Hippocampal formation (tissue), 2 donors: ENCODE data around the gene CFAP46.
"Not testable (repeated sequence)": the region's sequence is repeated elsewhere in the genome, so short reads cannot be mapped to it uniquely, and the experiment has no call there.

Source experiments
- DNase-seq, 2 donors: peaks; one replicate each; lab custom pipeline; 2025; lab: John Stamatoyannopoulos, UW

The CFAP46 gene

DNA sequence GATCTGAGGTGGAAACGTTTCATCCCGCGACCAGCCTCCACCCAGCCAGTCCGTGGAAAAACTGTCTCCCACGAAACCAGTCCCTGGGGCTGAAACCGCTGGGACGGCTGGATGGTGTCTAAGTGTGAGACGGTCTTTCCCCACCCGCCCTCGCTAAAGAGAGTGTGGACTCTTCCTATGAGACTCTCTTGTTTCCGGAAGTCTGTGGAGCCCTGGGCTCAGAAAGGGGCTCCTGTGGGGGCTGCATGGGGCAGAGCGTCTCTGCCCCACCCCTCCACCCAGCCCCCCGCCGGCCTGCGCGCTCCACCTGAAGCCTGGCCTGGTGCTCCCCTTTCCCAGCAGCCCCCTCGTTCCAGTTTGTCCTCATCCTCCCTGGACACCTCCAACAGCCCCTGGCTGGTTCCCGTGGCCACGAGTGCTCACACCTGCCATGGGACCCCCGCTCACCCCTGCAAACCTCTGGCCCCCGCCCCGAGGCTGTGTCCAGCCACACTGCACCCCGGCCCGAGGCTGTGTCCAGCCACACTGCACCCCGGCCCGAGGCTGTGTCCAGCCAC lies 28.7 kb downstream of the CFAP46 start:
- no peak for DNase-seq

DNA sequence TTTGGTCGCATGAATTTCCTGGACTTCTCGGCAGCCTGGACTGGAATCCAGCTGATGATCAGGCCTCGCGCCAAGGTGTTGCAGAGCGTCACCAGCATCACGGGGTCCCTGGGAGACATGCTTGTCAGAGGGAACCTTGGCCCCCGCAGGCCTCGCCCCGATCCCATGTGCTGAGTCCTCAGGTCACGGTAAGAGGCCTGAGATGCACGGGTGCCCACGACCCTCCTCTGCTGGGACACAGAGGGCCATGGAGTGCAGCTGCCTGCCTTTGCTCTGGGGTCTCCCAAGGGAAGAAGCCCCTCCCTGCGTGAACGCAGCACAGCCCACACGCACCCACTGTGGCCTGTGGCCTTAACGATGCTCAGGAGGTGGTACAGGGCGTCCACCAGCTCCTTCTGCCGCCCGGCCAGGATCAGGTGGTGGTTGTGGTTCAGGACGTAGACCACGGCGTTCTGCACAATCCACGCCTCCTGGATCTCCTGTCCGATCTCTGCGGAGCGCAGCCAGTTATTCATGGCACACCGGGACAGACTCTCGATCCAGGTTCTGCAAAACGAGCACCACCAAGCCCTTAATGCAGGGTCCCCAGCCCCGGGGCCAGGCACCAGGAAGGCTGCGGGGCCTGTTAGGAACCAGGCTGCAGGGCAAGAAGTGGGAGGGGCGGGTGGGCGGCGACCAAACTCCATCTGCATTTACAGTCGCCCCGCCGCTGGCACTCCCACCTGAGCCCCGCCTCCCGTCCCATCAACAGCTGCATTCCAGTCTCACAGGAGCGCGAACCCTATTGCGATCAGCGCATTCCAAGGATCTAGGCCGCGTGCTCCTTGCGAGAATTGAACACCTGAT lies 29.4 kb downstream of the CFAP46 start:
- DNase-seq: no peak

DNA sequence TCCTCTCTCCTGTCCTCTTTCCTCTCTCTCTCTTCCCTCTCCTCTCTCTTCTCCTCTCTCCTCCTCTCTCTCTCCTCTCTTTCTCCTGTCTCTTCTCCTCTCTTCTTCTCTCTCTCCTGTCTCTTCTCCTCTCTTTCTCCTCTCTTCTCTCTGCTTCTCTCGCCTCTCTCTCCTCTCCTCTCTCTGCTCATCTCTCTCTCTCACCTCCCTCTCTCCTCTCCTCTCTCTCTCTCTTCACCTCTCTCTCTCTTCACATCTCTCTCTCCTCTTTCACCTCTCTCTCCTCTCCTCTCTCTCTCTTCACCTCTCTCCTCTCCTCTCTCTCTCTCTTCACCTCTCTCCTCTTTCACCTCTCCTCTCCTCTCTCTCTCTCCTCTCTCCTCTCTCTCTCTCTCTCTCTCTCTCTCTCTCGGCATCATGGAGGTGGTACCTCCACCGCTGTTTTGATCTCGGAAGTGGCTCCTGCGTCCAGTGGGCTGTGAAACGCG lies 30.1 kb downstream of the CFAP46 start:
- DNase-seq: no peak

DNA sequence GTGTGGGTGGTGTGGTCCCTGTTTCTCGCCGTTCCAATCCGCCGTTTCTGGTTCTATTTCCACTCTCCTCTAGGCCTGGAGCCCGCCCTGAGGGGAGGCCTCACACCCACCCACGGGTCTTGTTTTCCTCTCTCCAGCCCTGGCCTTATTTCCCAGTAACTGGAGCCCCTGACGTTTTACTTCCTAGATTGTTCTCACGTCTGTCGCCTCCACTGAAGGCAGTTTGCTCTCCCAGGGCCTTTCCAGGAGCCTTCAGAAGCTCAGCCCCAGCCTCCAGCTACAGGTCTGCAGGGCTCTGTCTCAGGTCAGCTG lies 30.6 kb downstream of the CFAP46 start:
- no peak for DNase-seq

DNA sequence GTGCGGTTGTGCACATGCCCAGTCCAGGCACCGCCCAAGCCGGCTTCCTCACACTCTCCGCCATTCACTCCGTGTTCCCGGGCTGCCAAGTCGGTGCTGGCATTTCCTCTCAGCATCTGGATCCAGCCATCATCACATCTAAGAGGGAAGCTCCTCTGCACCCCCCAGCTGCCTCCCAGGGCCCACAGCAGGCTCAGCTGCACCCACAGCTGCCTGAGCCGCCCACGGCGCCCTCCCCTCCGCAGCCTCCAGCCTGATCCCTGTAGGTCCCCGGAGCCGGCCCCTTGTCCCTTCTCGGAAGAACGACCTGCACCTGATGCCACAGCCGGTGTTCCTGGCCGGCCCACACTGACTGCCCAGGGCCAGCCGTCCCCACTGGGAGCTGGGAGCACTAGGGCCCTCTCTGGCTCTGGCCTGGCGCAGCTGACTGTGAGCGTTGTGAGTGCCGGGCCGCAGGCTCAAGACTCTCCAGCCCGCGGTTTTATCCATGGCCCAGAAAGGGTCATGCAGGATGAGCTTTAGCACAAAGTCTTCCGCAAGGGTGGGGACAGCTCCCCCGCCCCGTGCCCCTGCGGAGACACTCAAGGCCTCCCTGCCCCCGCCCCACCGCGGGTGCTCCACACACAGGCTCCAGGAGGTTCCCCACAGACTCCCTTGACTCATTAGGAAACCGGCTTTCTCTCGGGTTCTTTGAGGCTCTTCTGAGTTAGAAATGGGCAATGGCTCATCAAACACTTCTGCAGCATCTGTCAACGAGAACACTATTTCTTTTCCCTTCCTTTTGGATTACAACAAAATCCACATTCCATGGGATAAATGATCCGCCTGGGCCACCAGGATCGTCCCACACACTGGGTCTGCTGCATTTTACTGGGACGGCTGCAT lies 31.2 kb downstream of the CFAP46 start:
- no peak for DNase-seq

DNA sequence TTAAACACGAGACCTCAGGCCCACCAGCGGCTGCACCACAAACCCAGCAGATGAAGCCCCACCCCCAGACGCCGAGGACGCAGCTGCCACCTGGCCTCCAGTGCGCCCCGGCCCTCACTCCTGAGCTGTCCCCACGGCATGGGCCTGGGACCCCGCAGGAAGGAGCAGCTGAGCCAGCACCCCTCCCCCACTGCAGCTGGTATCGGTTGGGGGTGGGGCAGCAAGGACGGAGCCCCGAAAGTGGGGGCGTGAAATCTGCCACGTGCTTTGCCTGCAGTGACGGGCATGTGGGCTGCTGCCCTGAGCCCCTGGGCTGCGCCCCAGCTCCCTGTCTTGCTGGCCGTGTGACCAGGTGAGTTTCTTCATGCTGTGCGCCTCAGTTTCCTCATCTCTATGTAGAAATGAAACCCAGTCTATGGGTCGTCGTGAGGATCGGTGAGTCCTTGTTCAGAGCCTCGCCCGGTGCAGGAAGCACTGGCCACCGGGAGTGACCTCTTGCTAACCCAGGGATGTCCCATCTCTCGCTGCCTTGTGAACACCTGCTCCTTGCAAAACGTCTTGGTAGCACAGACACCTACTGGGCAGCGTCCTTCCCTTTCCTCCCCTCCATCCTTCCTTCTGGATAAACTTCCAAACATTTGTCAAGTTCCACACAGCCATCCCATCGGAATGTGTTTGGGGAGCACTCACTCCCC lies 32.0 kb downstream of the CFAP46 start:
- no peak for DNase-seq

DNA sequence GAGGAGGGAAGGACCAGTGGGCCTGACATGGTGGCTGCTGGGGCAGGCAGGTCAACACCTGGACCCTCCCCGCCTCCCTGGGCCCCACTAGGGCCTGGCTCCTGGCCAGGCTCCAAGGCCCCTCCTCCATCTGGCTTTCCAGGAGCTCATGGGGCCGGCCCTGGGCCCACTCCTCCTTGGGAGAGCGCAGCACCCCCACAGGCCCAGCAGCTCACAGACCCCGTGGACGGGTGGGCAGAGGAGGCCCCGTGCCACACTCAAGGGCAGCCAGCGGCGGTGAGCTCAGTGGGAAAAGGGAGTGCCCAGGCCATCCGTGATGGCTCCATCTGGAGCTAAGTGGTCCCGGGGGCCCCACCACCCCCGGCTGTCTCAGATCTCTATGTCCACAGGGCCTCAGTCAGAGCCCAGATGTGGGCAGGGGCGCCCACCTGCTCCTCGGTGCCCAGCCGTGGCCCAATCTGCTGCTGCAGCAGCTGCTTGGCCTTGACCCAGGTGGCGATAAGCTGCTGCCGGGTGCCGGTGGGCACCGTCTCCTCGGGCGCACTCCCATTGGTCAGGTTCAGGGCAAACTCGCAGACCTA lies 32.8 kb downstream of the CFAP46 start:
- no peak for DNase-seq

DNA sequence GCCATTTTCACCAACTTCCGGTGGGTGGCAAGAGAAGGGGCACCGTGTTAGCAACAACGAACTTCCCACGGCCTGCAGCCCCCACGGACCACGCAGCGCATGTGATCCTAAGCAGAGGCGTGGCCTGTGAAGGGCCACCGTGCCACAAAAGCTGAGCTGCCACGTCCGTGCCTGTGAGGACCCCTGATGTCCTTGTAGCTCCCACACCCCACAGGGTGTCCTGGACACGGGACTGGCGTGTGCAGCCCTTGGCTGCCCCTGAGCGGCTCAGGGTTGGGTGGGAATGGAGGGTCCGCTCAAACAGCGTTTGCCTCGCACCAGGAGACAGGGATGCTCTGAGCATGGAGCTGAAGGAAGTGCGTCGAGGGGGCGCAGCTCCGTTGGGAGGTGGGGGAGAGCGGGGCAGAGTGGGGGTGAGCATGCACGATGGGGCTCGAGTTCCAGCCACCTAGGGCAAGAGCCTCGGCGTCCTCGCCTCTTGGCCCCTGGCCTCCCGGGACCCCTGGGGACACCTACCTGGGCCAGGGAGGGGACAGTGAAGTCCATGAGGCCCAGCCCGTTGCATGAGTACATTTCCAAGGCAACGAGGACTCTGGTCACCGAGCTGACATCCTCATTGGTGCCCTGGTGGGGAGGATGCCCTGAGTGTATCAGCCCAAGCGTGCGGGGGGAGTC lies 33.6 kb downstream of the CFAP46 start:
- no peak for DNase-seq

DNA sequence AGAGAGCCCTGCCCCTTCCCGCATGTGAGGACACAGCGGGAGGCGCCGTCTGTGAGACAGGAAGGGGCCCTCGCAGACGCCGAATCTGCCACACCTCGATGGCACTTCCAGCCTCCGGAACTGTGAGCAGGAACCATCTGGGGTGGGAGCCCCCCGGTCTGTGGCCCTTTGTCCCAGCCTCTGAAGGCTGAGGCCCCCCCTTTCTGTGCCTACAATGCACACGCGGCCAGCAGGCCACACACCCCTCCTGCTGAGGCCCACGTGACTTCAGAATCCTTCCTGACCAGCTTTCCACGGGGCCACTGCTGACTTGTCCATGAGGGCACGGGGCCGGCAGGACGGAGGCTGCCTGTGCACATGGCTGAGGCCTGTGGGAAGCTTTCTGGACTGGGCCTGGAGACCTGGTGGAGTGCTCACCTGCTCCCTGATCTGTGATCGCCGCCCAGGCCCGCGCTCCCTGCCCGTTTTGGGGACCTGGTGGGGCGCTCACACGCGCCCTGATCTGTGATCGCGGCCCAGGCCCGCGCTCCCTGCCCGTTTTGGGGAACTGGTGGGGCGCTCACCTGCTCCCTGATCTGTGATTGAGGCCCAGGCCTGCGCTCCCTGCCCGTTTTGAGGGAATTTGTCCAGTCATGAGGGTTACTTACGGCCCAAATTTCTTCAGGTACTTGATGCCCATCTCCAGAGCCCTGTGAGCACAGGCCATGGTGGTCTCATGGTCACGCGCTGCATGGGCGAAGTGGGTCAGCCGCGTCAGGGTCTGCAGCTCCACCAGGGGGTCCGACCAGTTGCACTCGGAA lies 34.3 kb downstream of the CFAP46 start:
- no peak for DNase-seq

DNA sequence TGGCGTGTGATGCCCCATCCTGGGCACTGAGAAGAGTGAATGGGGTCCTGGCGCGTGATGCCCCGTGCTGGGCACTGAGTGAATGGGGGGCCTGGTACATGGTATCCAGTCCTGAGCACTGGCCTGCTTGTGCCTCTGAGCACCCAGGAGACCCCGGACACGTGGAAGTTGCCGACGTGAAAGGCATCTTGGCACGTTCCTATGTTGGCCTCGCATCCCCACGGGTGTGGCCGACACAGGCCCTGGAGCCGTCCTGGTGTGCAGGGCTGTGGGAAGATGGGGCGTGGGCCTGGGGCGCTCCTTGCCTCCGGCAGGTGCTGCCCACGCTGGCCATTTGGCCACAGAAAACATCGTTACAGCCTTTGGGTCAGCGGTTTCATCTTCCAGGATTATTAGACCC lies 35.5 kb downstream of the CFAP46 start:
- DNase-seq: no peak

DNA sequence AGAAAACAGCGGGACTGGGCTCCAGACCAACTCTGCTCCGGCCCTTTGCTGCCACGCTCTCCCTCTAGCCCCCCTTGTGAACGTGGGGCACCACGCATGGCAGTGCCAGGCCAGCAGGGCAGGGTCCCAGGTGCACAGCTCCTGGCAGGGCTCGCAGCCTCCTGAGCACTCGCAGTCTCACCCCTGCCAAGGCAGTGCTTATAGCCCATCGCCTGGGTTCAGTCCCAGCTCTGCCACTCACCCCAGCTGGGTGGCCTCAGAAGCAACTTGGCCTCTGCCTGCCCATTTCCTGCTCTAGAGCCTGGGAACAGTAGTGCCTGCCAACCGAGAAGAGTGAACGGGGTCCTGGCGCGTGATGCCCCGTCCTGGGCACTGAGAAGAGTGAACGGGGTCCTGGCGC lies 36.3 kb downstream of the CFAP46 start:
- no peak for DNase-seq

DNA sequence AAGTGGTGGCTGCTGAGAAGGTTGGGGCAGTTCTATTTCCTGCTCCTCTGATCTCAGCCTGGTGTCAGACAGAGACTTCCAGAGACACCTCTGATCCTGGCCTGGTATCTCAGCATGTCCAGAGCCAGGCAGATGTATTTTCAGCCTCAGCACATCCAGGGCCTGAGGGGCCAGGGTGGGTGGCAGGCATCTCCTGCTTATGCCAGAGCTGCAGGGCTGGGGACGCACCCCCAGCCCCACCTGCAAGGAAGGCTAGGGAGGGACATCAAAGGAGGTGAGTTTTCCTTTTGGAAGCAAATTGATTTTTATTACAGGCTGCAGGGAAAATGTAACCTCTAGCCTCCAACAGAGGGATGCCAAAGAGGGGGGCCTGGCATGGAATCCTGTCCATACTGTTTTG lies 36.7 kb downstream of the CFAP46 start:
- DNase-seq: no peak

DNA sequence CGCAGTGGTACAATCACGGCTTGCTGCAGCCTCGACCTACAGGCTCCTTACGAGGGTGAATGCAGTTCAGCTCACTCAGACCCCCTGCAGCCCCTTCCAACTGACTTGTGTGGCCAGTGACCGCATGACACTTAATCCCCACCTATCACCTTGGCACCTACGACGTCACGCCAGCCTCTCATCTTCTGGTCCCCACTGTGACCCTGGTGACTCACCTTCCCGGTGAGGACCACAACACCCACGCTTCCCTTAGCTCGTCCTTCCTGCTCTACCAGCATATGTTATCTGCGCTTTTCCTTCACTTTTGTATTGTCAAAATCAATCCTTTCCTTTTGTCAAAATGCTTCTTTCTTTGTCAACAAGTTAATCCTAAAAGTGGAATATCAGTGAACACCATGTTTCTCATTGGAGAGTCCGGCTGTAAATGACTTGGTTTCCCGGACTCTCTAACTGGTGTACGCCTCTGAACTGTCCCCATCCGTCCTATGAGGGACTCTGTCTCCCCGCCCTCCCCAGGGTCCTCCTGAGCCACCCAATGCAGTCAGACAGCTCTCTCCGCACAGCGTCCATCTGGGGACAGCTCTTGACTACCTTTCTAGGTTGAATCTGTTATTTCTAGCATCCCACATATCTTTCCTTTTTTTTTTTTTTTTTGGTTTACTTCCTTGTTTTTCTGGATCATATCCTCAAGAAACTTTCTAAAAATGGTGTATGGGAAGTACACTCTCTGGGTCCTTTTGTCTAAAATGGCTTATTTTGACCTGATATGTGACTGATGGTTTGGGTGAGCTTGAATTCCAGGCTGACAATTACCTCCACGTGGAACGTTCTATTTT lies 37.3 kb downstream of the CFAP46 start:
- no peak for DNase-seq

DNA sequence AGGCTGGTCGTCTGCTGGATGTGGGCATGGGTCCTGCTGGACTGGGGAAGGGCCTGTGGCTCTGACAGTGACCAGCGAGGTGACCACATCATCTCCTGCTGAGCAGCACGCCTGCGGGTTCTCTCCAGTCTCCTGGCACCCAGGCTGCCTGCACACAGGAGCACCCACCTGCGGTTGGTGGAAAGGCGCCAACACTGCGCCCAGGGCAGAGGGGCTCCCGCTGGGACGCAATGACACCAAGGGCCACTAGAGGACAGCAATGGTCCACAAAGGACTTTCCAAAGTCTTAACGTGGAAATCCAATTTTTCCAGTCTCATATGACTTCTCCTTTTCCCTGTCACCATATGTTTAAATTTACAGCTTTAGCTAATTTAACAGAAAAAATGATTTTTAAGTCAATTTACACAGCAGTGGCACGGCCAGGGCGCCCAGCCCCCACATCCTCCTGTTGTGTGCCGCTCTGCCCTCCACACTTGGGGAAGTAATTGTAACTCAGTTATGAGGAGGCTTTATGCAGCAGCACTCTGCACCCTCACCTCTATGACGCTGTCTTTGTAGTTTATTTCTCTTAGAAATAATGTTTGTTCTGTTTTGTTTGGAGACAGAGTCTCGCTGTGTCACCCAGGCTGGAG lies 38.1 kb downstream of the CFAP46 start:
- DNase-seq: no peak

DNA sequence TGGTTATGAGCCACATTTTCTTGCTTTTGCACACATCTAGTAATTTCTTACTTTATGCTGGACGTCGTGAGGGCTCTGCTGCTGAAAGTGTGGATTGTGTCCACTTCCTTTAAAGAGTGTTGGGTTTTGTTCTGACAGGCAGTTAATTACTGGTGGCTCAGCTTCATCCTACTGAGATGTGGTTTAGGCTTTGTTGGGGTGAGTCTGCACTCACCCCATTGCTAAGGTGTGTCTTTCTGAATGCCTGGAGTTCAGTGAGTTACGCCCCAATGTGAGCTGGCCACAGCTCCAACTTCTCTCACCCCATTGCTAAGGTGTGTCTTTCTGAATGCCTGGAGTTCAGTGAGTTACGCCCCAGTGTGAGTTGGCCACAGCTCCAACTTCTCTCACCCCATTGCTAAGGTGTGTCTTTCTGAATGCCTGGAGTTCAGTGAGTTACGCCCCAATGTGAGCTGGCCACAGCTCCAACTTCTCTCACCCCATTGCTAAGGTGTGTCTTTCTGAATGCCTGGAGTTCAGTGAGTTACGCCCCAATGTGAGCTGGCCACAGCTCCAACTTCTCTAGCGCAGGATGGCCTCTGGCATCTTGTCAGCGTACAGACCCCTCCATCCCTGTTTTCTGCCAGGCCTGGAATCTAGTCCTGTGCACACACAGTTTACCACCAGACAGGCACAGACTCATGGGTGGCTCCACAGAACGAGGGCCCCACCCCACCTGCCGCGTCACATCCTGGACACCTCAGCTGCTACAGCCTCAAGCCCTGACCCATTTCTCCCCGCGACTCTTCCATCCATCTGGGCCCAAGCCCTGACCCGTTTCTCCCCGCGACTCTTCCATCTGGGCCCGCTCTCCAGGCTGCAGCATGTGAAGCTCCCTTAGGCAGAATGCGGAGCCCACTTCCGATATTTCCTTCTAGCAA lies 39.5 kb downstream of the CFAP46 start:
- DNase-seq: not testable (repeated sequence)

DNA sequence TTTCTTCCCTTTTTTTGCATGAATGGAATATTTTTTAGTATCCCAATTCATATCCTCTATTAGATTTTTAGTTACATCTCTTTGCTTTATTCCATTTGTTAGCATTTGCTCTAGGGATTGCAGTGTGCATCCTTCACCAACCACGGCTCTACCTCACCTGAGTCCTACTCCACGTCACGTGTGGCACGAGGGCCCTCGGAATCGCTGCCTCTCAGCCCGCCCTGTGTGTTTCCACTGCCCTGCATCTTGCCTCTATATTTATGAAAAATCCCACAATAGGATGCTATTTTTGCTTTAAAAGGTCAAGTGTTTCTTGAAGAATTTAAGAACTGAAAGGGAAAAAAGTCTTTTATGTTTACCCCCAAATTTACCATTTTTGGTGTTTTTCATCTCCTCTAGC lies 41.0 kb downstream of the CFAP46 start:
- DNase-seq: no peak

DNA sequence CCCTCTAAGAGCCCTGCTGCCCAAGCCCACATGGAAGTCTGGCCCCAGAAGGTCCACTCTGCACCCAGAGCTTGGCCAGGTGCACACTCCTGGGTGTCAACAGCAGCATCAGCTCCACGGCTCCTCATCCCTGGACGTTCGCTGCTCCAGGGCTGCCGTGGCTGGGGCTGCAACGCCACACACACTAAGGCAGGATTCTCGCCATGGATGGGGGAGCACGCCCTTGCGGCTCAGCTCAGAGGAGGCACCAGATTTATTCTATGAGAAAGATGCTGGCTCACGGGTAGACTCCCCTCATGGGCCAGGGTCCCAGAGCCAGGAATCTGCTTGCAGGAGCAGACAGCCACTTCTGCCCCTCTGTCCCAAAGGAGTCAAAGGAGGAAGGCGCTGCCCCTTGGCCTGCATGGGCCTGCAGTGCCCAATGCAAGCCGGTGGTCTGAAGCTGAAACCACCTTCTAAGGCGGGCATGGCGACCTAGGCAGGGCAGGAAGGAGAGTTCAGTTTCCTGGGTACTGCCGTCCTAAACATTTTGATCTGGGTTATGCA lies 42.1 kb downstream of the CFAP46 start:
- no peak for DNase-seq

DNA sequence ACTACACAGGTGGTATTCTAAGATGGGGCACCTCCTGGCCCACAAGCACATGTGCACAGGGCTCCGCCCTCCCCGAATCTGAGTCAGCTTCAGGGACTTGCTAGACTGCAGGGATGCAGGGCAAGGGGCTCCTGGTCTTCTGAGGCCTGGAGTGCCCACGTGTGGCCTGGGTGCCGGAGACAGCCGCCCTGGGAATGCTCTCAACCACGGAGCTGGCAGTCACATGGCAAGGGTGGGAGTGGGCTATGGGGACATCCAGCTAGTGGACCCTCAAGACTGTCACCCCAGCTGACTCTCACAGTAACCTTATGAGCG lies 42.7 kb downstream of the CFAP46 start:
- DNase-seq: no peak
